ENCODE results near the gene RPA1. TPM values are rescaled to one million over a fixed set of nuclear protein-coding genes. Genes with fewer than 3 reads are reported as not detected.
"Not testable (repeated sequence)": the region's sequence is repeated elsewhere in the genome, so short reads cannot be mapped to it uniquely, and the experiment has no call there.

Gene RPA1
- total and polyA plus RNA-seq, 2 experiments from 2014 or later: 15.2 to 33.6 TPM

GRCh38 chr17:1793447-1793806 is 36.4 kb upstream of the RPA1 start:
- no peak overlapping the region for H3K27ac ChIP-seq
- H3K9me2 ChIP-seq (replicated peaks; ENCODE audit: insufficient read depth): no peaks in the 10 kb centered on the region
- peaks cover 3% of the 10 kb centered on the region for H3K79me2 ChIP-seq
- H3K4me1 ChIP-seq (ENCODE audit: insufficient read depth): peaks cover under 1% of the 10 kb centered on the region
- no peaks in the 10 kb centered on the region for H4K20me1 ChIP-seq (ENCODE audit: insufficient read depth, poor library complexity, severe bottlenecking)
- H3K4me3 ChIP-seq: no peak overlapping the region
- no peaks in the 10 kb centered on the region for H3K9me3 ChIP-seq (ENCODE audit: low read depth)
- no peaks in the 10 kb centered on the region for H3K36me3 ChIP-seq (replicated peaks; ENCODE audit: insufficient read depth, low read depth)
- 17% methylated on average over 1 of the region's 1 CpG for WGBS (ENCODE audit: low lambda C conversion rate, missing lambda C conversion rate)
- no peak for TF ChIP-seq EZH2phosphoT487 (IDR thresholded peaks at IDR 0.05; ENCODE audit: low read depth, severe bottlenecking, unreplicated experiment)
- no peak for TF ChIP-seq CTCF (IDR thresholded peaks at IDR 0.05; ENCODE audit: poor library complexity)
- TF ChIP-seq EZH2 (IDR thresholded peaks at IDR 0.05; ENCODE audit: borderline replicate concordance): no peak
- no peak overlapping the region for H2AFZ ChIP-seq
- H3K4me2 ChIP-seq: no peak overlapping the region
- no peak for DNase-seq (ENCODE audit: low spot score)
- H3K27me3 ChIP-seq: no peaks in the 10 kb centered on the region

GRCh38 chr17:1796800-1797199 is 33.0 kb upstream of the RPA1 start:
- Histone ChIP-seq H2AFZ (no peak overlapping the region), H3K27ac (no peak overlapping the region), H3K4me2 (no peak overlapping the region), H3K27me3 (no peaks in the 10 kb centered on the region), H3K9me2 (replicated peaks; ENCODE audit: insufficient read depth) (no peaks in the 10 kb centered on the region), H3K79me2 (peaks cover 6% of the 10 kb centered on the region), H3K36me3 (replicated peaks; ENCODE audit: insufficient read depth, low read depth) (no peaks in the 10 kb centered on the region), H3K4me3 (no peak overlapping the region), H3K4me1 (ENCODE audit: insufficient read depth) (no peaks in the 10 kb centered on the region), H3K9me3 (ENCODE audit: low read depth) (no peaks in the 10 kb centered on the region), H4K20me1 (ENCODE audit: insufficient read depth, poor library complexity, severe bottlenecking) (no peaks in the 10 kb centered on the region)
- TF ChIP-seq CTCF (IDR thresholded peaks at IDR 0.05; ENCODE audit: poor library complexity): no peak
- TF ChIP-seq EZH2phosphoT487 (IDR thresholded peaks at IDR 0.05; ENCODE audit: low read depth, severe bottlenecking, unreplicated experiment): no peak
- no peak for TF ChIP-seq EZH2 (IDR thresholded peaks at IDR 0.05; ENCODE audit: borderline replicate concordance)
- DNase-seq (ENCODE audit: low spot score): no peak
- WGBS (ENCODE audit: low lambda C conversion rate, missing lambda C conversion rate): 82% methylated on average over 1 of the region's 1 CpG

- Histone ChIP-seq H2AFZ (no peak overlapping the region), H3K4me3 (no peak overlapping the region), H3K36me3 (replicated peaks; ENCODE audit: insufficient read depth, low read depth) (no peaks in the 10 kb centered on the region), H3K4me1 (ENCODE audit: insufficient read depth) (no peaks in the 10 kb centered on the region), H3K27ac (no peak overlapping the region), H3K4me2 (no peak overlapping the region), H3K9me2 (replicated peaks; ENCODE audit: insufficient read depth) (no peaks in the 10 kb centered on the region), H3K79me2 (peaks cover 6% of the 10 kb centered on the region), H4K20me1 (ENCODE audit: insufficient read depth, poor library complexity, severe bottlenecking) (no peaks in the 10 kb centered on the region), H3K9me3 (ENCODE audit: low read depth) (no peaks in the 10 kb centered on the region), H3K27me3 (no peaks in the 10 kb centered on the region)
- DNase-seq (ENCODE audit: low spot score): no peak
- 75% methylated on average over 3 of the region's 3 CpGs for WGBS (ENCODE audit: low lambda C conversion rate, missing lambda C conversion rate)
- TF ChIP-seq EZH2 (IDR thresholded peaks at IDR 0.05; ENCODE audit: borderline replicate concordance): no peak
Observed at GRCh38 chr17:1797323-1797722, 32.5 kb upstream of the RPA1 start.

GRCh38 chr17:1797846-1798245 is 32.0 kb upstream of the RPA1 start:
- DNase-seq (ENCODE audit: low spot score); H3K27me3 ChIP-seq; H3K4me1 ChIP-seq (ENCODE audit: insufficient read depth); H4K20me1 ChIP-seq (ENCODE audit: insufficient read depth, poor library complexity, severe bottlenecking); H3K79me2 ChIP-seq; H3K9me2 ChIP-seq (replicated peaks; ENCODE audit: insufficient read depth); H3K4me3 ChIP-seq; H3K9me3 ChIP-seq (ENCODE audit: low read depth); H3K4me2 ChIP-seq; H2AFZ ChIP-seq; H3K36me3 ChIP-seq (replicated peaks; ENCODE audit: insufficient read depth, low read depth): not testable (repeated sequence)
- WGBS (ENCODE audit: low lambda C conversion rate, missing lambda C conversion rate): 91% methylated on average over 8 of the region's 8 CpGs
- H3K27ac ChIP-seq: peak overlapping the region; percentile 17

GRCh38 chr17:1800240-1800639 is 29.6 kb upstream of the RPA1 start:
- H3K36me3 ChIP-seq (replicated peaks; ENCODE audit: insufficient read depth, low read depth): peaks cover 4% of the 10 kb centered on the region
- H3K27ac ChIP-seq: no peak overlapping the region
- no peaks in the 10 kb centered on the region for H3K9me2 ChIP-seq (replicated peaks; ENCODE audit: insufficient read depth)
- H3K4me1 ChIP-seq (ENCODE audit: insufficient read depth): no peaks in the 10 kb centered on the region
- 92% methylated on average over 7 of the region's 7 CpGs for WGBS (ENCODE audit: low lambda C conversion rate, missing lambda C conversion rate)
- H3K79me2 ChIP-seq: peaks cover 3% of the 10 kb centered on the region
- no peak for DNase-seq (ENCODE audit: low spot score)
- no peak overlapping the region for H2AFZ ChIP-seq
- no peaks in the 10 kb centered on the region for H3K27me3 ChIP-seq
- TF ChIP-seq EZH2 (IDR thresholded peaks at IDR 0.05; ENCODE audit: borderline replicate concordance) (no peak), EZH2phosphoT487 (IDR thresholded peaks at IDR 0.05; ENCODE audit: low read depth, severe bottlenecking, unreplicated experiment) (no peak), CTCF (IDR thresholded peaks at IDR 0.05; ENCODE audit: poor library complexity) (no peak)
- H4K20me1 ChIP-seq (ENCODE audit: insufficient read depth, poor library complexity, severe bottlenecking): no peaks in the 10 kb centered on the region
- H3K4me3 ChIP-seq: no peak overlapping the region
- H3K4me2 ChIP-seq: no peak overlapping the region
- H3K9me3 ChIP-seq (ENCODE audit: low read depth): no peaks in the 10 kb centered on the region
